Activated B cell treated with CpG ODN at 0.5 μM for 24 hours (primary cell): ENCODE measurements around the gene ABHD18. TPM values are rescaled to one million over a fixed set of nuclear protein-coding genes. Genes with fewer than 3 reads are reported as not detected.
"Not testable (repeated sequence)": the region's sequence is repeated elsewhere in the genome, so short reads cannot be mapped to it uniquely, and the experiment has no call there.

ENCODE experiments used
- ATAC-seq: fragments of 200-7000 bp; cut with Tn5 transposase; one replicate; pipeline ENCODE4 v1.10.0; 2021; ENCODE audit warnings: low read depth, mild to moderate bottlenecking, moderate library complexity
- CTCF ChIA-PET: fragments of 350-600 bp; sonication (Branson Sonifier 250); formaldehyde crosslinking; loops from one replicate; lab custom pipeline; 2021; ENCODE audit warnings: antibody characterized with exemption; lab: Charles Lee
- POLR2A ChIA-PET: fragments of 350-600 bp; sonication (Branson Sonifier 250); formaldehyde crosslinking; loops from one replicate; lab custom pipeline; 2021; ENCODE audit warnings: antibody characterized with exemption; lab: Charles Lee
- DNase-seq: peaks from one replicate; pipeline ENCODE4 v3.0.0; 2022
- H3K27ac Mint-ChIP-seq: one replicate; pipeline ENCODE4 v1.8.0; 2020; ENCODE audit warnings: mixed read lengths
- H3K27me3 Mint-ChIP-seq: one replicate; pipeline ENCODE4 v1.8.0; 2021; ENCODE audit warnings: mixed read lengths
- H3K36me3 Mint-ChIP-seq: one replicate; pipeline ENCODE4 v1.8.0; 2021; ENCODE audit warnings: low read depth, mixed read lengths
- H3K4me1 Mint-ChIP-seq: one replicate; pipeline ENCODE4 v1.8.0; 2021; ENCODE audit warnings: mixed read lengths
- H3K4me3 Mint-ChIP-seq: one replicate; pipeline ENCODE4 v1.8.0; 2020; ENCODE audit warnings: mild to moderate bottlenecking, mixed read lengths
- H3K9me3 Mint-ChIP-seq: one replicate; pipeline ENCODE4 v1.8.0; 2020; ENCODE audit warnings: mixed read lengths
- CTCF ChIP-seq: fragments of 200-600 bp; IDR thresholded peaks from one replicate; pipeline ENCODE4 v1.8.0; 2022; ENCODE audit warnings: antibody characterized with exemption, mild to moderate bottlenecking
- intact Hi-C: fragments of 100-400 bp; cut with micrococcal nuclease; formaldehyde crosslinking; loops from one replicate; pipeline ENCODE4 v1.15.1; 2024
- total RNA-seq: library from RNA; stranded (reverse); gene quantifications from 2 replicates; pipeline ENCODE4 v1.2.3, GENCODE V29; 2022

Gene ABHD18
- total RNA-seq, 1 donor from 2014 or later = 13.9 TPM

- ChIA-PET CTCF (interaction anchor here (2.1 kb wide), 1 partner anchor 97 kb away, joined by 9 read pairs; the partner anchor contains the start of genes ABHD18 and MFSD8), POLR2A (interaction anchor here (0.6 to 2.7 kb wide), 14 partner anchors 12 to 1032 kb away, joined by 3 to 69 read pairs (median 5); partner anchors contain the start of genes ABHD18, MFSD8, PGRMC2 and PLK4)
- H3K9me3 Mint-ChIP-seq = no peaks in the 10 kb centered on the region
- TF ChIP-seq CTCF = no peak
- ATAC-seq (peak; percentile 20), DNase-seq (peak; percentile 67)
- no peaks in the 10 kb centered on the region for H3K27me3 Mint-ChIP-seq
- H3K4me1 Mint-ChIP-seq = peaks cover 10% of the 10 kb centered on the region
- peak overlapping the region; percentile 66 for H3K27ac Mint-ChIP-seq
- H3K36me3 Mint-ChIP-seq = no peaks in the 10 kb centered on the region
- intact Hi-C loops = loop anchor here (1.0 to 5.0 kb wide), 7 partner anchors 65 to 1031 kb away; partner anchors contain the start of genes ABHD18, HSPA4L, JADE1 and MFSD8
- H3K4me3 Mint-ChIP-seq = peak overlapping the region; percentile 80
Measured at GRCh38 chr4:128061566-128062536, 96.6 kb downstream of the ABHD18 start.

GRCh38 chr4:128066453-128066820 lies 101.2 kb downstream of the ABHD18 start:
- H3K27me3 Mint-ChIP-seq, H3K9me3 Mint-ChIP-seq, POLR2A ChIA-PET, H3K4me3 Mint-ChIP-seq, H3K36me3 Mint-ChIP-seq, H3K4me1 Mint-ChIP-seq, CTCF ChIA-PET, ATAC-seq, H3K27ac Mint-ChIP-seq, intact Hi-C loops, DNase-seq: not testable (repeated sequence)

GRCh38 chr4:128068918-128069317 lies 103.7 kb downstream of the ABHD18 start:
- no peak overlapping the region for H3K27ac Mint-ChIP-seq
- TF ChIP-seq CTCF = no peak
- ChIA-PET POLR2A (no interaction called here), CTCF (no interaction called here)
- no peaks in the 10 kb centered on the region for H3K9me3 Mint-ChIP-seq
- no peaks in the 10 kb centered on the region for H3K4me1 Mint-ChIP-seq
- DNase-seq (no peak), ATAC-seq (no peak)
- no peaks in the 10 kb centered on the region for H3K27me3 Mint-ChIP-seq
- no peaks in the 10 kb centered on the region for H3K36me3 Mint-ChIP-seq
- no peak overlapping the region for H3K4me3 Mint-ChIP-seq
- intact Hi-C loops = no loop called here

- H3K27ac Mint-ChIP-seq = no peak overlapping the region
- H3K4me1 Mint-ChIP-seq = no peaks in the 10 kb centered on the region
- peaks cover 28% of the 10 kb centered on the region for H3K36me3 Mint-ChIP-seq
- no peaks in the 10 kb centered on the region for H3K9me3 Mint-ChIP-seq
- TF ChIP-seq CTCF = no peak
- ATAC-seq = no peak
- ChIA-PET CTCF (no interaction called here), POLR2A (no interaction called here)
- no peak overlapping the region for H3K4me3 Mint-ChIP-seq
- intact Hi-C loops = no loop called here
- H3K27me3 Mint-ChIP-seq = no peaks in the 10 kb centered on the region
- no peak for DNase-seq
Measured at GRCh38 chr4:128076464-128076863, 111.3 kb downstream of the ABHD18 start.

Other genes with a start within 250 kb of the ABHD18 start
- not detected in 2 replicates for gene SLC25A31, start 235.0 kb upstream of the ABHD18 start, total RNA-seq
- gene HSPA4L, start 183.1 kb upstream of the ABHD18 start, total RNA-seq = 0.07 and 0.13 TPM in 2 replicates
- 3.4 and 3.8 TPM in 2 replicates for gene PLK4, start 84.5 kb upstream of the ABHD18 start, total RNA-seq
- gene MFSD8, start 233 bp upstream of the ABHD18 start, total RNA-seq = 30.8 and 31.1 TPM in 2 replicates
- 10.7 and 11.5 TPM in 2 replicates for gene LARP1B, start 95.9 kb downstream of the ABHD18 start, total RNA-seq